WTC11 (cell line): ENCODE measurements around the gene HS1BP3. TPM values are rescaled to one million over a fixed set of nuclear protein-coding genes. Genes with fewer than 3 reads are reported as not detected.

Experiments used
- ATAC-seq: fragments of 200-7000 bp; cut with Tn5 transposase; 2 replicates; pipeline ENCODE4 v1.10.0; 2021; ENCODE audit warnings: mild to moderate bottlenecking, moderate library complexity
- CTCF ChIA-PET: fragments of 300-600 bp; sonication (Branson Sonifier 250); formaldehyde crosslinking; loops from one replicate; lab custom pipeline; 2021; ENCODE audit warnings: antibody characterized with exemption; lab: Charles Lee
- POLR2A ChIA-PET: fragments of 350-600 bp; sonication (Branson Sonifier 250); formaldehyde crosslinking; loops from one replicate; lab custom pipeline; 2021; ENCODE audit warnings: antibody characterized with exemption; lab: Charles Lee
- DNase-seq: peaks from one replicate; pipeline ENCODE4 v3.0.0; 2021; ENCODE audit warnings: low spot score
- H3K27ac Mint-ChIP-seq: 2 replicates; pipeline ENCODE4 v1.8.0; 2021; ENCODE audit warnings: mixed read lengths
- H3K27me3 Mint-ChIP-seq: 2 replicates; pipeline ENCODE4 v1.8.0; 2021; ENCODE audit warnings: low read depth, mild to moderate bottlenecking, moderate library complexity, mixed read lengths
- H3K36me3 Mint-ChIP-seq: 2 replicates; pipeline ENCODE4 v1.8.0; 2021; ENCODE audit warnings: mixed read lengths
- H3K4me1 Mint-ChIP-seq: 2 replicates; pipeline ENCODE4 v1.8.0; 2022; ENCODE audit warnings: mixed read lengths
- H3K4me3 Mint-ChIP-seq: 2 replicates; pipeline ENCODE4 v1.8.0; 2021; ENCODE audit warnings: mild to moderate bottlenecking, moderate library complexity, mixed read lengths
- H3K9me3 Mint-ChIP-seq: 2 replicates; pipeline ENCODE4 v1.8.0; 2021; ENCODE audit warnings: mixed read lengths
- ESRRA ChIP-seq: sonication (generic); formaldehyde crosslinking; IDR thresholded peaks from 2 replicates; pipeline ENCODE4 v1.8.1; 2022; ENCODE audit warnings: mild to moderate bottlenecking, missing genetic modification reagents, borderline replicate concordance
- FOXP1 ChIP-seq: sonication (generic); formaldehyde crosslinking; IDR thresholded peaks from 2 replicates; pipeline ENCODE4 v1.8.0; 2022; ENCODE audit warnings: missing genetic modification reagents, mild to moderate bottlenecking, moderate library complexity, borderline replicate concordance
- GRHL2 ChIP-seq: fragments of 250-450 bp; sonication (Bioruptor Pico); IDR thresholded peaks from 2 replicates; pipeline ENCODE4 v1.8.0; 2022; ENCODE audit warnings: mild to moderate bottlenecking, moderate library complexity; ENCODE audit not compliant: insufficient replicate concordance, severe bottlenecking
- JUN ChIP-seq: sonication (generic); formaldehyde crosslinking; IDR thresholded peaks from 2 replicates; pipeline ENCODE4 v1.8.0; 2023; ENCODE audit warnings: mild to moderate bottlenecking, missing genetic modification reagents
- KAT7 ChIP-seq: sonication (generic); formaldehyde crosslinking; IDR thresholded peaks from 2 replicates; pipeline ENCODE4 v1.8.1; 2023; ENCODE audit warnings: missing genetic modification reagents, mild to moderate bottlenecking, borderline replicate concordance
- MYBL2 ChIP-seq: sonication (generic); formaldehyde crosslinking; IDR thresholded peaks from 2 replicates; pipeline ENCODE4 v1.8.1; 2023; ENCODE audit warnings: mild to moderate bottlenecking, moderate library complexity, missing genetic modification reagents
- NFATC4 ChIP-seq: fragments of 250-450 bp; sonication (Bioruptor Pico); IDR thresholded peaks from 2 replicates; pipeline ENCODE4 v1.9.0; 2021; ENCODE audit warnings: mild to moderate bottlenecking
- NR1H2 ChIP-seq: sonication (generic); formaldehyde crosslinking; IDR thresholded peaks from 2 replicates; pipeline ENCODE4 v1.9.0; 2021; ENCODE audit warnings: mild to moderate bottlenecking, moderate library complexity, missing genetic modification reagents
- RORB ChIP-seq: fragments of 250-450 bp; sonication (Bioruptor Pico); IDR thresholded peaks from 2 replicates; pipeline ENCODE4 v1.9.0; 2021; ENCODE audit warnings: mild to moderate bottlenecking
- SP1 ChIP-seq: sonication (generic); formaldehyde crosslinking; conservative IDR thresholded peaks from 2 replicates; pipeline ENCODE4 v1.8.1; 2022; ENCODE audit warnings: missing genetic modification reagents
- TCF7 ChIP-seq: sonication (generic); formaldehyde crosslinking; IDR thresholded peaks from 2 replicates; pipeline ENCODE4 v1.8.0; 2022; ENCODE audit warnings: mild to moderate bottlenecking, low read depth, missing genetic modification reagents, moderate library complexity
- TP53 ChIP-seq: sonication (generic); formaldehyde crosslinking; IDR thresholded peaks from 2 replicates; pipeline ENCODE4 v1.8.1; 2023; ENCODE audit warnings: mild to moderate bottlenecking, missing genetic modification reagents
- ZNF232 ChIP-seq: sonication (generic); formaldehyde crosslinking; IDR thresholded peaks from 2 replicates; pipeline ENCODE4 v1.8.0; 2022; ENCODE audit warnings: mild to moderate bottlenecking, missing genetic modification reagents
- ZNF396 ChIP-seq: fragments of 250-450 bp; sonication (Bioruptor Pico); IDR thresholded peaks from 2 replicates; pipeline ENCODE4 v1.8.0; 2021; ENCODE audit warnings: mild to moderate bottlenecking, moderate library complexity, borderline replicate concordance
- total RNA-seq: library from RNA; stranded (reverse); gene quantifications from 3 replicates; pipeline ENCODE4 v1.2.3, GENCODE V29; 2021
- TF ChIP-seq, protein P1 (sequence below): sonication (generic); formaldehyde crosslinking; IDR thresholded peaks from 2 replicates; pipeline ENCODE4 v1.8.1; 2023; ENCODE audit warnings: mild to moderate bottlenecking, missing genetic modification reagents, moderate library complexity
- TF ChIP-seq, protein P2 (sequence below): fragments of 250-450 bp; sonication (Bioruptor Pico); IDR thresholded peaks from 2 replicates; pipeline ENCODE4 v1.9.0; 2021; ENCODE audit warnings: mild to moderate bottlenecking
- TF ChIP-seq, protein P3 (sequence below): fragments of 200-600 bp; IDR thresholded peaks from 2 replicates; pipeline ENCODE4 v1.8.0; 2022; ENCODE audit warnings: antibody characterized with exemption
- TF ChIP-seq, protein P4 (sequence below): sonication (generic); formaldehyde crosslinking; IDR thresholded peaks from 2 replicates; pipeline ENCODE4 v1.8.1; 2023; ENCODE audit warnings: mild to moderate bottlenecking, missing genetic modification reagents, moderate library complexity
- TF ChIP-seq, protein P5 (sequence below): sonication (generic); formaldehyde crosslinking; conservative IDR thresholded peaks from 2 replicates; pipeline ENCODE4 v1.8.1; 2022; ENCODE audit warnings: mild to moderate bottlenecking, missing genetic modification reagents
- TF ChIP-seq, protein P6 (sequence below): sonication (generic); formaldehyde crosslinking; IDR thresholded peaks from 2 replicates; pipeline ENCODE4 v1.8.1; 2022; ENCODE audit warnings: mild to moderate bottlenecking, missing genetic modification reagents, moderate library complexity, borderline replicate concordance
- TF ChIP-seq, protein P7 (sequence below): sonication (generic); formaldehyde crosslinking; IDR thresholded peaks from 2 replicates; pipeline ENCODE4 v1.8.1; 2022; ENCODE audit warnings: mild to moderate bottlenecking, moderate library complexity, missing genetic modification reagents
- TF ChIP-seq, protein P8 (sequence below): sonication (generic); formaldehyde crosslinking; IDR thresholded peaks from 2 replicates; pipeline ENCODE4 v1.8.0; 2022; ENCODE audit warnings: mild to moderate bottlenecking, missing genetic modification reagents

The HS1BP3 gene
- total RNA-seq, 1 experiment from 2014 or later, result 17.9 TPM

DNA sequence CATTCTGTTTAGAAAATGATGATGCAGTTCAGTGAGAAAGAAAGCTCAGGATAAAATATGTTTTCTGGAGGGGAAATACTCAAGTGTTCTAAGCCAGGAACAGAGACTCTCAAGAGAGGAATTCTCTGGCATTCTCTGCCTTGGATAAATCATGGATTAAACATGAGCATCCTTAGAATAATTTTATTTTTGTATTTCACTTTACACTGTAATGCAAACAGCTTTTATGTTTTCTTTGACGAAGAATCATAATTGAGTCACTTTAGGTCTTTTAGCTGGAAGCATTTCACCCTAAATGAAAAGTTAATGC is 27.1 kb upstream of the HS1BP3 start:
- H3K4me3 Mint-ChIP-seq, result no peak overlapping the region
- peaks cover 28% of the 10 kb centered on the region for H3K27me3 Mint-ChIP-seq
- ATAC-seq (no peak), DNase-seq (no peak)
- CTCF ChIA-PET, result interaction anchor here (0.6 to 10.1 kb wide), 15 partner anchors 9 to 376 kb away, joined by 3 to 329 read pairs (median 5); partner anchors contain the start of genes GDF7 and HS1BP3
- H3K9me3 Mint-ChIP-seq, result no peaks in the 10 kb centered on the region
- no peak overlapping the region for H3K27ac Mint-ChIP-seq
- peaks cover 36% of the 10 kb centered on the region for H3K4me1 Mint-ChIP-seq
- TF ChIP-seq, protein P1, sequence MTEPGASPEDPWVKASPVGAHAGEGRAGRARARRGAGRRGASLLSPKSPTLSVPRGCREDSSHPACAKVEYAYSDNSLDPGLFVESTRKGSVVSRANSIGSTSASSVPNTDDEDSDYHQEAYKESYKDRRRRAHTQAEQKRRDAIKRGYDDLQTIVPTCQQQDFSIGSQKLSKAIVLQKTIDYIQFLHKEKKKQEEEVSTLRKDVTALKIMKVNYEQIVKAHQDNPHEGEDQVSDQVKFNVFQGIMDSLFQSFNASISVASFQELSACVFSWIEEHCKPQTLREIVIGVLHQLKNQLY, result no peak
- TF ChIP-seq MYBL2 (CRISPR knock-in tag) (no peak), RORB (CRISPR knock-in tag) (no peak), FOXP1 (CRISPR knock-in tag) (no peak), KAT7 (CRISPR knock-in tag) (no peak), ZNF396 (CRISPR knock-in tag) (no peak), NR1H2 (CRISPR knock-in tag) (no peak), GRHL2 (no peak), NFATC4 (CRISPR knock-in tag) (no peak), TCF7 (CRISPR knock-in tag) (no peak), SP1 (CRISPR knock-in tag) (no peak), ZNF232 (CRISPR knock-in tag) (no peak)
- TF ChIP-seq, protein P2, sequence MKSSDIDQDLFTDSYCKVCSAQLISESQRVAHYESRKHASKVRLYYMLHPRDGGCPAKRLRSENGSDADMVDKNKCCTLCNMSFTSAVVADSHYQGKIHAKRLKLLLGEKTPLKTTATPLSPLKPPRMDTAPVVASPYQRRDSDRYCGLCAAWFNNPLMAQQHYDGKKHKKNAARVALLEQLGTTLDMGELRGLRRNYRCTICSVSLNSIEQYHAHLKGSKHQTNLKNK (CRISPR knock-in tag), result no peak
- POLR2A ChIA-PET, result no interaction called here
- H3K36me3 Mint-ChIP-seq, result no peaks in the 10 kb centered on the region

DNA sequence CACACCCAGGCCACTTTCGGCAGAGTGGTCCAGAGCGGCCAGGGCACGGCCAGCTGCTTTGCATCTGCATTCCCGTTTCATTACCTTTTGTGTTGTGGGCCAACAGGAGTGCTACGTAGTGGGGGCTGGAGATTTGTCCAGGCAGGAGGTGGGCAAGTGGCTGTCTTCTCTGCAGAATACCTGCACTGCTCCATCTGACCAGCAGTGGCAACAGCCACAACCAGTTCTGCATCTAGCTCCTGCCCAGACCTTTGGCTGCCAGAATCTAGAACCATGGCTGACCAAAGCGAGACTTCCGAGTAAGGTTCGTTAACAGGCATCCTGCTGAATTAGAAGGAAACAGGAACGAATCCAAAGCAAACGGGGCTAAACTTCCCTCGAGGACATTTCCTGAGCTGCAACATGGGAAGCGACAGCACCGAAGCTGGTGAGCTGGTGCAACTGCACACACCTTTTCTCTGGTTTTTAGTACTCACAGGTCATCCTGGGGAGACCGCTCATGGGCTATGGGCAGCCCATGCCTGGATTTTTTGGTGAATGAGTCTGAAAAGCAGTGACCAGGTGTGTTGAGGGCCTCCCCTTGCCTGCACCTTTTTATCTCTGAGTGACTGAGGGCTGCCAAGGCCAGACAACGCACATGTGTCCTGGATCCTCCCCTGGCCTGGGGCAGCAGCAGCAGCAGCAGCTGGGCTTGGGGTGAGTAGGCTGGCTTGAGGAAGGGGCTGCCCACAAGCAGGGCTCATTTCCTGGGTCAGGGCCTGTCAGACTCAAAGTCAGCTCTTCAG is 26.6 kb upstream of the HS1BP3 start:
- CTCF ChIA-PET, result interaction anchor here (0.6 to 10.1 kb wide), 21 partner anchors 10 to 376 kb away, joined by 3 to 329 read pairs (median 4); partner anchors contain the start of genes GDF7 and HS1BP3
- ATAC-seq, result peak; percentile 62
- H3K4me1 Mint-ChIP-seq, result peaks cover 41% of the 10 kb centered on the region
- H3K27ac Mint-ChIP-seq, result 0 out of 2 replicates have a peak overlapping the region, but pooled peaks have one; percentile 36
- POLR2A ChIA-PET, result no interaction called here
- no peaks in the 10 kb centered on the region for H3K9me3 Mint-ChIP-seq
- H3K4me3 Mint-ChIP-seq, result no peak overlapping the region
- TF ChIP-seq, protein P3, sequence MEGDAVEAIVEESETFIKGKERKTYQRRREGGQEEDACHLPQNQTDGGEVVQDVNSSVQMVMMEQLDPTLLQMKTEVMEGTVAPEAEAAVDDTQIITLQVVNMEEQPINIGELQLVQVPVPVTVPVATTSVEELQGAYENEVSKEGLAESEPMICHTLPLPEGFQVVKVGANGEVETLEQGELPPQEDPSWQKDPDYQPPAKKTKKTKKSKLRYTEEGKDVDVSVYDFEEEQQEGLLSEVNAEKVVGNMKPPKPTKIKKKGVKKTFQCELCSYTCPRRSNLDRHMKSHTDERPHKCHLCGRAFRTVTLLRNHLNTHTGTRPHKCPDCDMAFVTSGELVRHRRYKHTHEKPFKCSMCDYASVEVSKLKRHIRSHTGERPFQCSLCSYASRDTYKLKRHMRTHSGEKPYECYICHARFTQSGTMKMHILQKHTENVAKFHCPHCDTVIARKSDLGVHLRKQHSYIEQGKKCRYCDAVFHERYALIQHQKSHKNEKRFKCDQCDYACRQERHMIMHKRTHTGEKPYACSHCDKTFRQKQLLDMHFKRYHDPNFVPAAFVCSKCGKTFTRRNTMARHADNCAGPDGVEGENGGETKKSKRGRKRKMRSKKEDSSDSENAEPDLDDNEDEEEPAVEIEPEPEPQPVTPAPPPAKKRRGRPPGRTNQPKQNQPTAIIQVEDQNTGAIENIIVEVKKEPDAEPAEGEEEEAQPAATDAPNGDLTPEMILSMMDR, result peak; percentile 22; the same call in 1 of the 2 replicates
- no peak for TF ChIP-seq JUN
- H3K36me3 Mint-ChIP-seq, result no peaks in the 10 kb centered on the region
- peaks cover 34% of the 10 kb centered on the region for H3K27me3 Mint-ChIP-seq
- no peak for DNase-seq

DNA sequence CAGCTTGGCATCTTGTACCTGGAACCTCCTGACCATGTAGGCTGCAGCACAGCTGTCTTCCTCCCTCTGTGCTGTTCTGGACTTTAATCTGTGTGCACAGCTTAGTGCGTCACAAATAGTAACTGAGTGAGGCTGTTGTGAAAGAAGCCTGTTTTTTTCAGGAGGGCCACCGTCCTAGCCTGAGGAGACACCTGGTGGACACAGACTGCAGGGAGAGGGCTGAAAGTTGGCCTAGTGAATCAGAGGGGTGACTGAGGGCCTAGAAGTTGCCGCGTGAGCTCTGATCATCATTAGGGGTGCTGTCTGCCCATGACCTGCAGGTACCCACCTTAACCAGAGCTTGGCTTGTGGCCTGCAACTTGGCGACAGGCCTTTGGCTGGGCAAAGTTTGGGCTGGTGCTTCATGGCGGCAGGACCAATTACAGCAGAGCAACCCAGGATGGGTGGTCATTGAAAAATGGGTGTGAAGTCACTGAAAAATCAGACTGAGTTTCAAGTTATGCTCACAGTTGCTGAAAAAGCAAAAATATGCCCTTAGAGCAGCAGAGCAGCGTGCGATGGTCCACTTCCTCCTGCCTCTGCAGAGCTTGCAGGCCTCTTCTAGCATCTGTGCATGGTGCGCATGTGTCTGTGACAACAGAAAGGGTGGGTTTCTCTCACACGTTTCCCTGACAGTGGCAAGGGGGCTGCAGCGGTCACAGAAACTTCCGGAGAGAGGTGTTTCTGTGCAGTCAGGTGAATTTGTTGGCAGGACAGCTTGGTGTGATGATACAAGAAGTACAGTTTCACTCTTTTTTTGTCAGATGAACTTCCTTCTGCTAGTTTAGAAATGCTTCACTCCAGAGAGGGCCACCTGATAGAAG is 25.7 kb upstream of the HS1BP3 start:
- Mint-ChIP-seq H3K36me3 (no peaks in the 10 kb centered on the region), H3K27ac (no peak overlapping the region), H3K4me1 (peaks cover 48% of the 10 kb centered on the region), H3K4me3 (no peak overlapping the region), H3K9me3 (no peaks in the 10 kb centered on the region), H3K27me3 (peaks cover 43% of the 10 kb centered on the region)
- POLR2A ChIA-PET, result interaction anchor here (1.2 to 1.6 kb wide), 2 partner anchors 11 to 229 kb away, joined by 6 to 7 read pairs; partner anchors contain the start of gene RHOB
- no peak for DNase-seq
- CTCF ChIA-PET, result interaction anchor here (0.7 to 10.1 kb wide), 18 partner anchors 8 to 377 kb away, joined by 3 to 329 read pairs (median 4); partner anchors contain the start of genes GDF7 and HS1BP3
- ATAC-seq, result peak; percentile 3
- TF ChIP-seq ESRRA (CRISPR knock-in tag) (no peak), SP1 (CRISPR knock-in tag) (no peak), RORB (CRISPR knock-in tag) (no peak), TP53 (no peak), NFATC4 (CRISPR knock-in tag) (no peak)
- TF ChIP-seq, protein P4, sequence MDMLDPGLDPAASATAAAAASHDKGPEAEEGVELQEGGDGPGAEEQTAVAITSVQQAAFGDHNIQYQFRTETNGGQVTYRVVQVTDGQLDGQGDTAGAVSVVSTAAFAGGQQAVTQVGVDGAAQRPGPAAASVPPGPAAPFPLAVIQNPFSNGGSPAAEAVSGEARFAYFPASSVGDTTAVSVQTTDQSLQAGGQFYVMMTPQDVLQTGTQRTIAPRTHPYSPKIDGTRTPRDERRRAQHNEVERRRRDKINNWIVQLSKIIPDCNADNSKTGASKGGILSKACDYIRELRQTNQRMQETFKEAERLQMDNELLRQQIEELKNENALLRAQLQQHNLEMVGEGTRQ, result no peak
- TF ChIP-seq, protein P5, sequence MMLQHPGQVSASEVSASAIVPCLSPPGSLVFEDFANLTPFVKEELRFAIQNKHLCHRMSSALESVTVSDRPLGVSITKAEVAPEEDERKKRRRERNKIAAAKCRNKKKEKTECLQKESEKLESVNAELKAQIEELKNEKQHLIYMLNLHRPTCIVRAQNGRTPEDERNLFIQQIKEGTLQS (CRISPR knock-in tag), result no peak
- TF ChIP-seq, protein P6, sequence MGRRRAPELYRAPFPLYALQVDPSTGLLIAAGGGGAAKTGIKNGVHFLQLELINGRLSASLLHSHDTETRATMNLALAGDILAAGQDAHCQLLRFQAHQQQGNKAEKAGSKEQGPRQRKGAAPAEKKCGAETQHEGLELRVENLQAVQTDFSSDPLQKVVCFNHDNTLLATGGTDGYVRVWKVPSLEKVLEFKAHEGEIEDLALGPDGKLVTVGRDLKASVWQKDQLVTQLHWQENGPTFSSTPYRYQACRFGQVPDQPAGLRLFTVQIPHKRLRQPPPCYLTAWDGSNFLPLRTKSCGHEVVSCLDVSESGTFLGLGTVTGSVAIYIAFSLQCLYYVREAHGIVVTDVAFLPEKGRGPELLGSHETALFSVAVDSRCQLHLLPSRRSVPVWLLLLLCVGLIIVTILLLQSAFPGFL (CRISPR knock-in tag), result 0 out of 2 replicates have a peak, but pooled peaks have one; percentile 19
- TF ChIP-seq, protein P7, sequence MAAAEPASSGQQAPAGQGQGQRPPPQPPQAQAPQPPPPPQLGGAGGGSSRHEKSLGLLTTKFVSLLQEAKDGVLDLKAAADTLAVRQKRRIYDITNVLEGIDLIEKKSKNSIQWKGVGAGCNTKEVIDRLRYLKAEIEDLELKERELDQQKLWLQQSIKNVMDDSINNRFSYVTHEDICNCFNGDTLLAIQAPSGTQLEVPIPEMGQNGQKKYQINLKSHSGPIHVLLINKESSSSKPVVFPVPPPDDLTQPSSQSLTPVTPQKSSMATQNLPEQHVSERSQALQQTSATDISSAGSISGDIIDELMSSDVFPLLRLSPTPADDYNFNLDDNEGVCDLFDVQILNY (CRISPR knock-in tag), result no peak
- TF ChIP-seq, protein P8, sequence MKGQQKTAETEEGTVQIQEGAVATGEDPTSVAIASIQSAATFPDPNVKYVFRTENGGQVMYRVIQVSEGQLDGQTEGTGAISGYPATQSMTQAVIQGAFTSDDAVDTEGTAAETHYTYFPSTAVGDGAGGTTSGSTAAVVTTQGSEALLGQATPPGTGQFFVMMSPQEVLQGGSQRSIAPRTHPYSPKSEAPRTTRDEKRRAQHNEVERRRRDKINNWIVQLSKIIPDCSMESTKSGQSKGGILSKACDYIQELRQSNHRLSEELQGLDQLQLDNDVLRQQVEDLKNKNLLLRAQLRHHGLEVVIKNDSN (CRISPR knock-in tag), result no peak
